ENCODE measurements around the gene SHTN1.
A peak's percentile ranks its signal among the peaks of the same experiment; 100 is the strongest.

The SHTN1 gene

GRCh38 chr10:116985611-116986010 lies 19.4 kb downstream of the SHTN1 start:
- no peak for DNase-seq (ENCODE audit: low spot score)

- DNase-seq (ENCODE audit: low spot score), result no peak
Observed at GRCh38 chr10:116984202-116984990, 20.6 kb downstream of the SHTN1 start.

GRCh38 chr10:116980041-116980440 lies 24.9 kb downstream of the SHTN1 start:
- DNase-seq (ENCODE audit: low spot score), result no peak

- DNase-seq (ENCODE audit: low spot score), result no peak
Observed at GRCh38 chr10:116978901-116979300, 26.1 kb downstream of the SHTN1 start.

- DNase-seq (ENCODE audit: low spot score), result peak; percentile 56
Observed at GRCh38 chr10:116974456-116975005, 30.5 kb downstream of the SHTN1 start.

- DNase-seq (ENCODE audit: low spot score), result no peak
Observed at GRCh38 chr10:116973946-116974455, 31.0 kb downstream of the SHTN1 start.

- no peak for DNase-seq (ENCODE audit: low spot score)
Observed at GRCh38 chr10:116973371-116973905, 31.5 kb downstream of the SHTN1 start.

- DNase-seq (ENCODE audit: low spot score), result no peak
Observed at GRCh38 chr10:116972131-116972530, 32.9 kb downstream of the SHTN1 start.

- no peak for DNase-seq (ENCODE audit: low spot score)
Observed at GRCh38 chr10:116970050-116970449, 34.9 kb downstream of the SHTN1 start.

GRCh38 chr10:116968331-116968730 lies 36.7 kb downstream of the SHTN1 start:
- no peak for DNase-seq (ENCODE audit: low spot score)

- DNase-seq (ENCODE audit: low spot score), result no peak
Observed at GRCh38 chr10:116961406-116962251, 43.4 kb downstream of the SHTN1 start.

- no peak for DNase-seq (ENCODE audit: low spot score)
Observed at GRCh38 chr10:116960066-116960776, 44.8 kb downstream of the SHTN1 start.

- DNase-seq (ENCODE audit: low spot score), result no peak
Observed at GRCh38 chr10:116952729-116953128, 52.3 kb downstream of the SHTN1 start.

GRCh38 chr10:116948530-116948870 lies 56.5 kb downstream of the SHTN1 start:
- no peak for DNase-seq (ENCODE audit: low spot score)

- peak; percentile 36 for DNase-seq (ENCODE audit: low spot score)
Observed at GRCh38 chr10:116947841-116948529, 57.0 kb downstream of the SHTN1 start.

- no peak for DNase-seq (ENCODE audit: low spot score)
Observed at GRCh38 chr10:116944911-116945310, 60.1 kb downstream of the SHTN1 start.

GRCh38 chr10:116931806-116932205 lies 73.2 kb downstream of the SHTN1 start:
- DNase-seq (ENCODE audit: low spot score), result no peak

GRCh38 chr10:116926426-116926825 lies 78.6 kb downstream of the SHTN1 start:
- DNase-seq (ENCODE audit: low spot score), result no peak

GRCh38 chr10:116925056-116925455 lies 79.9 kb downstream of the SHTN1 start:
- DNase-seq (ENCODE audit: low spot score), result no peak

GRCh38 chr10:116919706-116920105 lies 85.3 kb downstream of the SHTN1 start:
- DNase-seq (ENCODE audit: low spot score), result no peak

GRCh38 chr10:116919164-116919563 lies 85.8 kb downstream of the SHTN1 start:
- DNase-seq (ENCODE audit: low spot score), result no peak

Data from RKO (cell line).